Left lung (tissue), 10 donors: ENCODE results near the gene DSCAM. TPM values are rescaled to one million over a fixed set of nuclear protein-coding genes. Genes with fewer than 3 reads are reported as not detected.

ENCODE experiments used
- ATAC-seq: fragments of 200-7000 bp; cut with Tn5 transposase; one replicate; pipeline ENCODE4 v1.9.1; 2020; ENCODE audit warnings: moderate library complexity
- DNase-seq, 4 donors: peaks; one replicate each; pipeline ENCODE4 v3.0.0-alpha.2; 2013 to 2020
- H3K27ac ChIP-seq, 2 donors: fragments of 200-600 bp; sonication (generic) in 1 of 2; one replicate each; pipeline versions ENCODE4 v1.5.0 to v1.8.0; 2020 to 2021
- H3K27me3 ChIP-seq, 2 donors: fragments of 200-600 bp; sonication (generic) in 1 of 2; one replicate each; pipeline versions ENCODE4 v1.5.0 to v1.8.0; 2020 to 2021
- H3K36me3 ChIP-seq, 2 donors: fragments of 200-600 bp; sonication (generic) in 1 of 2; one replicate each; pipeline versions ENCODE4 v1.5.0 to v1.8.0; 2020 to 2021
- H3K4me1 ChIP-seq, 2 donors: fragments of 200-600 bp; one replicate each; pipeline ENCODE4 v1.8.0; 2021
- H3K4me3 ChIP-seq, 2 donors: fragments of 200-600 bp; sonication (generic) in 1 of 2; one replicate each; pipeline versions ENCODE4 v1.5.0 to v1.8.0; 2020 to 2021; ENCODE audit warnings: mild to moderate bottlenecking in 1 of 2
- H3K9me3 ChIP-seq, 2 donors: fragments of 200-600 bp; sonication (generic) in 1 of 2; one replicate each; pipeline versions ENCODE4 v1.5.0 to v1.8.0; 2020 to 2021
- intact Hi-C, 2 donors: fragments of 100-400 bp; cut with DNase I; formaldehyde crosslinking; loops; one replicate each; pipeline versions ENCODE4 v1.11.2 to v1.14.2; 2022
- polyA plus RNA-seq, 6 donors: library from polyadenylated mRNA; unstranded; fragments of 120-200 nt; gene quantifications; one replicate each; pipeline ENCODE4 v1.2.1, GENCODE V29; 2013; ENCODE audit not compliant: insufficient read length in 6 of 6
- total RNA-seq, 2 donors: library from RNA; stranded (reverse); fragmentation: NEBNext Ultra II Directional; extraction: Animal tissue kit (Norgen Biotek cat#: 25700); gene quantifications; one replicate each; pipeline ENCODE4 v1.2.1, GENCODE V29; 2021
- TF ChIP-seq, protein P1 (sequence below), 2 donors: fragments of 200-600 bp; sonication (generic) in 1 of 2; IDR thresholded peaks; one replicate each; pipeline versions ENCODE4 v1.5.0 to v1.8.0; 2021; ENCODE audit warnings: antibody characterized with exemption in 2 of 2
- donor health status: DM: no; HTN: yes; CAD: no.
- donor health status: DM: no; HTN: no; CAD: no.

The DSCAM gene
- total and polyA plus RNA-seq, 8 donors: 0.03 to 0.24 (median 0.07) TPM; not detected in 1

DNA sequence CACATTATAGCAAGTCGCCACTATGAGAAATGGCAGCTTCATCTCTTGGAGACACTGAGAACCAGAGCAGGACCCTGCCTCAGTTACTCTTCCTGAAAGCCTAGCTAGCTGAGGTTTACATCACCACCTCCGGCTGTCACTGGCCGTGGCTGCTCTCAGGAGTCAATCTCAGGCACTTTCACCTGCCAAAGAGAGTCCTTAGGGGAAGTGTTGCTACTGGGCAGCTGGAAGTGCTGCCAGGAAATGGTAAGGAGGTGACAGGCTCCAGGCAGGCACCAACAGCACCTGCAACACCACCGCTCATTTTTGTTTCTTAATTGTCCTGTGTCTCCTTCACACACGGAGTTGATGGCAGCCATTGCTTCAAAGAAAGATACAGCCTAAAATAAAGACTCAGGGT, 92.5 kb downstream of the DSCAM start:
- H3K36me3 ChIP-seq: no peaks in the 10 kb centered on the region
- DNase-seq (peak in 1 of 4 donors; percentile 49), ATAC-seq (peak; percentile 96)
- no peaks in the 10 kb centered on the region for H3K4me1 ChIP-seq
- intact Hi-C loops: no loop called here
- TF ChIP-seq, protein P1, sequence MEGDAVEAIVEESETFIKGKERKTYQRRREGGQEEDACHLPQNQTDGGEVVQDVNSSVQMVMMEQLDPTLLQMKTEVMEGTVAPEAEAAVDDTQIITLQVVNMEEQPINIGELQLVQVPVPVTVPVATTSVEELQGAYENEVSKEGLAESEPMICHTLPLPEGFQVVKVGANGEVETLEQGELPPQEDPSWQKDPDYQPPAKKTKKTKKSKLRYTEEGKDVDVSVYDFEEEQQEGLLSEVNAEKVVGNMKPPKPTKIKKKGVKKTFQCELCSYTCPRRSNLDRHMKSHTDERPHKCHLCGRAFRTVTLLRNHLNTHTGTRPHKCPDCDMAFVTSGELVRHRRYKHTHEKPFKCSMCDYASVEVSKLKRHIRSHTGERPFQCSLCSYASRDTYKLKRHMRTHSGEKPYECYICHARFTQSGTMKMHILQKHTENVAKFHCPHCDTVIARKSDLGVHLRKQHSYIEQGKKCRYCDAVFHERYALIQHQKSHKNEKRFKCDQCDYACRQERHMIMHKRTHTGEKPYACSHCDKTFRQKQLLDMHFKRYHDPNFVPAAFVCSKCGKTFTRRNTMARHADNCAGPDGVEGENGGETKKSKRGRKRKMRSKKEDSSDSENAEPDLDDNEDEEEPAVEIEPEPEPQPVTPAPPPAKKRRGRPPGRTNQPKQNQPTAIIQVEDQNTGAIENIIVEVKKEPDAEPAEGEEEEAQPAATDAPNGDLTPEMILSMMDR (IDR thresholded peaks at IDR 0.05): no peak
- H3K9me3 ChIP-seq: peaks cover 0 to 2% of the 10 kb centered on the region in 2 donors
- H3K4me3 ChIP-seq: no peak overlapping the region
- no peak overlapping the region for H3K27ac ChIP-seq
- no peaks in the 10 kb centered on the region for H3K27me3 ChIP-seq

DNA sequence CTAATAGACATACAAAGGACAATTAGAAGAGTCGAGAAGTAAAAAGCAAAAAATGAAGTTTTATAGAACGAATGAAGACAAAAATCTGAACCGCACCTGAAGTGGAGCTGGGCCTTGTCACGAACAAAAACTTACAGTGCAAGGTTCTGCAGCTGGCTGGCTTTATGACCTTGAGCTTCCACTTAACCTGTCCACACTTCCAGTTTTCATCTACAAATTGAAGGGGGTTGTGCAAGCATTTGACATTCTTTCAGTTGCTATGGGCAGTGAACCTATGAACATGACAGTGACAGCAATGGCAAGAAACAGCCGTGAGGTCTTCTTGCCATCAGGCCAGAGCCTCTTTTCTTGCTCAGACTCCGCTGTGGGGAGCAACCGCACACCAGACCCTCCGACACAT, 93.2 kb downstream of the DSCAM start:
- Histone ChIP-seq H3K36me3 (no peaks in the 10 kb centered on the region), H3K27me3 (no peaks in the 10 kb centered on the region), H3K27ac (no peak overlapping the region), H3K4me3 (no peak overlapping the region), H3K4me1 (no peaks in the 10 kb centered on the region), H3K9me3 (peaks cover 0 to 2% of the 10 kb centered on the region in 2 donors)
- ATAC-seq (peak; percentile 42), DNase-seq (no peak)
- intact Hi-C loops: no loop called here
- TF ChIP-seq, protein P1 (IDR thresholded peaks at IDR 0.05): no peak

DNA sequence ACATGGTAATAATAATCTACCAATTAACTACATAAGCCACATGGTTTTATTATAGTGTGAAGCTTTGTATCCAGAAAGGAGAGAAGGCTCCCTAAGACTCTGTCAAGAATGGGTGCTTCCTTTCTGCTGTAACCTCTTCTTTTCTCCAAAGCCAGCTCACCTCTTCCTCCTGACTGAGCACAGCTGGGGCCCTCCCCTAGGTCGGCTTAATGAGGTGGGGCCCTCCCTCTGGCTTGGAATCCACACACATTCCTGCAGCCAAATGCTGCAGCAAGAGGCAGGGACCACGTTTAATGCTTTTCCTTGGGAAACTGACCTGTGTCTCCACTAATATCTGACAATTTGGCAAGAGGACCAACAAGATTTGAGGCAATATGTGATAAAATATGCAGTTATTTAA, 94.8 kb downstream of the DSCAM start:
- H3K4me3 ChIP-seq: no peak overlapping the region
- DNase-seq (no peak), ATAC-seq (no peak)
- no peaks in the 10 kb centered on the region for H3K27me3 ChIP-seq
- no peaks in the 10 kb centered on the region for H3K36me3 ChIP-seq
- no peak overlapping the region for H3K27ac ChIP-seq
- TF ChIP-seq, protein P1 (IDR thresholded peaks at IDR 0.05): no peak
- H3K4me1 ChIP-seq: no peaks in the 10 kb centered on the region
- intact Hi-C loops: no loop called here
- no peaks in the 10 kb centered on the region for H3K9me3 ChIP-seq

DNA sequence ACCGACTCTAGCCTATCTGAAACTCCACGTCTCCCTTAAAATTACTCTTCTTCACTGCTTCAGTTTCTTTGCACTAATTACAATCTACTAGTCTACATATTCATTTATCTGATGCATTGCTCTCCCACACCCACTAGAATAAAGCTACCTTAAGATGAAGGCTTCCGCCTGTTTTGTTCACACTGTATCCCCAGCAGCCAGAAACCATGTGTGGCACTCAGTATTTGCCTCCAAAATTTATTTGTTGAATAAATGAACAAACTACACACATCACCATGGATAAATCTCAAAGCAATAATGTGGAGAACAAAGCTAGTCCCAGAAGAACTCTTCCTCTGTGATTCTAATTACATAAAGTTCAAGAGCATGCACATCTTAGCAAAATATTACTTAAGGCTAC, 95.7 kb downstream of the DSCAM start:
- ATAC-seq: no peak
- DNase-seq: no peak
- no peaks in the 10 kb centered on the region for H3K4me1 ChIP-seq
- intact Hi-C loops: no loop called here
- no peaks in the 10 kb centered on the region for H3K27me3 ChIP-seq
- TF ChIP-seq, protein P1 (IDR thresholded peaks at IDR 0.05): no peak
- no peaks in the 10 kb centered on the region for H3K36me3 ChIP-seq
- H3K27ac ChIP-seq: no peak overlapping the region
- no peak overlapping the region for H3K4me3 ChIP-seq
- H3K9me3 ChIP-seq: no peaks in the 10 kb centered on the region

DNA sequence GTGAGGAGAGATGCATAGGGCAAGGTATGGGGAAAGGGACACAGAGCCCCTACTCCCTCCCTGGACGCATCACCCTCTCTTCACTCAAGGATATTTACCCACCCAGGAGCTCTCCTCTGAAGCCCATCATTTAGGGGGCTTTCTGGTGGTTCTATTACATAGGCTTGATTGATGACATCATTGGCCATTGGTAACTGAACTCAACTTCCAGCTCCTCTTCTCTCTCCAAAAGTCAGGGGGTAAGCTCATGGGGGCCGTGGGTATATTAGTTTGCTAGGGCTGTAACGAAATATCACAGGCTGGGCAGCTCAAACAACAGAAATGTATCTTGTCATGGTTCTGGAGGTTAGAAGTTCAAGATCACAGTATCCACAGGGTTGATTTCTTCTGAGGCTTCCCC, 110.8 kb downstream of the DSCAM start:
- Histone ChIP-seq H3K36me3 (no peaks in the 10 kb centered on the region), H3K27ac (no peak overlapping the region), H3K9me3 (no peaks in the 10 kb centered on the region), H3K4me3 (no peak overlapping the region), H3K27me3 (no peaks in the 10 kb centered on the region), H3K4me1 (no peaks in the 10 kb centered on the region)
- no peak for ATAC-seq
- TF ChIP-seq, protein P1 (IDR thresholded peaks at IDR 0.05): no peak
- no peak for DNase-seq
- intact Hi-C loops: no loop called here
